ENCODE measurements around the gene KCNJ5.

Gene KCNJ5

DNA sequence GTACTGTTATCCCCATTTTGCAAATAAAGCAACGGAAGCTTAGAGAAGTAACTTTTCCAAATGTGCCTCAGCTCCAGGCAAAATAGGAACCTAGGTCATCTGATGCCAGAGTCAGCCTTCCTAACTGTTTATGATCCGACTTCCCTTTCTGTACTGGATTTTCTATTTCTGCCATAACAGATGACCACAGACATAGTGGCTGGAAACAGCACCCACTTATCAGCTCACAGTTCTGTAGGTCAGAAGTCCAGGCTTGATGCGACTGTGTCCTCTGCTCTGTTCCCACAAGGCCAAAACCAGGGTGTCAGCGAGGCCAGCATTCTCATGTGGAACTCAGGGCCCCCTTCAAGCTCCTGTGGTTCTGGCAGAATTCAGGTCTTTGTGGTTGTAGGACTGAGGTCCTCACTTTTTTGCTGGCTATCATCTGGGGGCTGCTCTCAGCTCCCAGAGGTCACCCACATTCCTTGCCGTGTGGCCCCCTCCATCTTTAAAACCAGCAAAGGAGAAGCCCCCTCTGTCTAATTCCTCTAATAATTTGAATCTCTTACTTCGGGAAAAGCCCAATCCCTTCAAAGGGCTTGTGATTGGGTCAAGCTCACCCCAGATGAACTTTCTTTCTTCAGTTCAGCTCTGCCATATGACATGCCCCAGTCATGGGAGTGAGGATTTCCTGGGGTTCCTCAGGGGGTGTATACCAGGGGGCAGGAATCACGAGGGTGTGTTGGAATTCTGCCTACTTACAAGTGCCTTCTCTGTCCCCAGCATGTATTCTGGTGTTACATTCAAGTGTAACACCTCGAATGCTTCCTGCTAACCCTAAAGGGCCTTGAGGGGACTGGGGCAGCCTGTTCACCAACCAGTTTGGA is 15.3 kb downstream of the KCNJ5 start:
- H3K4me3 ChIP-seq (ENCODE audit: low read length), result no peak overlapping the region
- DNase-seq (ENCODE audit: low read depth), result no peak
- TF ChIP-seq, protein P1, sequence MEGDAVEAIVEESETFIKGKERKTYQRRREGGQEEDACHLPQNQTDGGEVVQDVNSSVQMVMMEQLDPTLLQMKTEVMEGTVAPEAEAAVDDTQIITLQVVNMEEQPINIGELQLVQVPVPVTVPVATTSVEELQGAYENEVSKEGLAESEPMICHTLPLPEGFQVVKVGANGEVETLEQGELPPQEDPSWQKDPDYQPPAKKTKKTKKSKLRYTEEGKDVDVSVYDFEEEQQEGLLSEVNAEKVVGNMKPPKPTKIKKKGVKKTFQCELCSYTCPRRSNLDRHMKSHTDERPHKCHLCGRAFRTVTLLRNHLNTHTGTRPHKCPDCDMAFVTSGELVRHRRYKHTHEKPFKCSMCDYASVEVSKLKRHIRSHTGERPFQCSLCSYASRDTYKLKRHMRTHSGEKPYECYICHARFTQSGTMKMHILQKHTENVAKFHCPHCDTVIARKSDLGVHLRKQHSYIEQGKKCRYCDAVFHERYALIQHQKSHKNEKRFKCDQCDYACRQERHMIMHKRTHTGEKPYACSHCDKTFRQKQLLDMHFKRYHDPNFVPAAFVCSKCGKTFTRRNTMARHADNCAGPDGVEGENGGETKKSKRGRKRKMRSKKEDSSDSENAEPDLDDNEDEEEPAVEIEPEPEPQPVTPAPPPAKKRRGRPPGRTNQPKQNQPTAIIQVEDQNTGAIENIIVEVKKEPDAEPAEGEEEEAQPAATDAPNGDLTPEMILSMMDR (conservative IDR thresholded peaks at IDR 0.05; ENCODE audit: low read length), result no peak

GRCh38 chr11:128907585-128907984 is 16.4 kb downstream of the KCNJ5 start:
- TF ChIP-seq, protein P1 (conservative IDR thresholded peaks at IDR 0.05; ENCODE audit: low read length), result no peak
- DNase-seq (ENCODE audit: low read depth), result no peak
- H3K4me3 ChIP-seq (ENCODE audit: low read length), result no peak overlapping the region

- H3K4me3 ChIP-seq (ENCODE audit: low read length), result peak overlapping the region; percentile 41
- TF ChIP-seq, protein P1 (conservative IDR thresholded peaks at IDR 0.05; ENCODE audit: low read length), result no peak
- peak; percentile 66 for DNase-seq (ENCODE audit: low read depth)
These were observed 17.5 kb downstream of the KCNJ5 start for GRCh38 chr11:128908391-128909246.

DNA sequence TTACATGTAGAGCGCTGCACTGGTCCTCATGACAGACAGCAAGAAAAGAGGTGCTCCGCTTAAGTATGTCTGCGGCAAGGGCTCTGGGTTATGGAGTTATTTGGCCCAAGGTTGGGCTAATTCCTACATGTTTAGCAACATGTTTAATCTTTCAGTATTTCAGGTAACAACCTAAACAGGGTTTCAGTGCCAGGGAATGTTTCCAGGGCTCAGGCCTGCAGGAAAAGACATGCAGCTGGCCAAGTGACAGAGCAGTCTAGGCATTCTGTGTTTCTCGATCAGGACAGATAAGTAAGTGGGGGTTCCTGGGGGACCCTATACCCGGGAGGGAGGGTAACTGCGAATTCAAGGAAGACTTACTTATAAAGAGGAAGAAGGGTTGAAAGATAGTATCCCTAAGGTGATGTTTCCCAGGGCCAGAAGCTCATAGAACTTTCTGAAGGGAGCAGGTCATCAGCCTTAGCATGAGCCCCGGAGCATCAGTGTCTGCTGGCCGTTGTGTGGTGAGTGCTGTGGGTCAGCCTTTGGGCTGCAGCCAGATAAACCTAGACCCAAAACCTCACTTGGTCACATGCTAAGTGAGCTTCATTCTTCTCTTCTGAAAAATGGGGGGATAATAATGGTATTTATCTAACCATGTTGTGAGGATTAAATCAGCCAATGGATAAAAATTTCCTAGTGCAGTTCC is 18.4 kb downstream of the KCNJ5 start:
- DNase-seq (ENCODE audit: low read depth), result no peak
- TF ChIP-seq, protein P1 (conservative IDR thresholded peaks at IDR 0.05; ENCODE audit: low read length), result no peak
- no peak overlapping the region for H3K4me3 ChIP-seq (ENCODE audit: low read length)

GRCh38 chr11:128910576-128910975 is 19.4 kb downstream of the KCNJ5 start:
- no peak overlapping the region for H3K4me3 ChIP-seq (ENCODE audit: low read length)
- TF ChIP-seq, protein P1 (conservative IDR thresholded peaks at IDR 0.05; ENCODE audit: low read length), result no peak
- DNase-seq (ENCODE audit: low read depth), result no peak

GRCh38 chr11:128911239-128911638 is 20.1 kb downstream of the KCNJ5 start:
- DNase-seq (ENCODE audit: low read depth), result no peak
- TF ChIP-seq, protein P1 (conservative IDR thresholded peaks at IDR 0.05; ENCODE audit: low read length), result no peak
- H3K4me3 ChIP-seq (ENCODE audit: low read length), result no peak overlapping the region
